ENCODE data around the gene SLC9A6.

GRCh38 chrX:136039968-136040367 is 54.7 kb downstream of the SLC9A6 start:
- no peak for TF ChIP-seq MEIS1 (CRISPR knock-in tag; IDR thresholded peaks at IDR 0.05; ENCODE audit: borderline replicate concordance)
- TF ChIP-seq YY1 (IDR thresholded peaks at IDR 0.05; ENCODE audit: insufficient read depth, insufficient replicate concordance, low read depth, low read length) = no peak
- TF ChIP-seq CTCF (CRISPR knock-in tag; IDR thresholded peaks at IDR 0.05) = no peak
